Suprapubic skin (tissue), 3 donors: ENCODE results near the gene NR1I2.

Experiments used
- CTCF ChIP-seq, 2 donors: fragments of 200-600 bp in 1 of 2; fragments of 450-650 bp in 1 of 2; sonication (generic) in 1 of 2; IDR thresholded peaks; one replicate each; pipeline ENCODE4 v1.5.1; 2016 to 2019; ENCODE audit warnings: antibody characterized with exemption in 2 of 2, mild to moderate bottlenecking in 1 of 2, moderate library complexity in 1 of 2
- POLR2AphosphoS5 ChIP-seq, 3 donors: sonication (generic); formaldehyde crosslinking; IDR thresholded peaks; one replicate each; pipeline ENCODE4 v1.6.1; 2017; ENCODE audit warnings: antibody characterized with exemption in 3 of 3

DNA sequence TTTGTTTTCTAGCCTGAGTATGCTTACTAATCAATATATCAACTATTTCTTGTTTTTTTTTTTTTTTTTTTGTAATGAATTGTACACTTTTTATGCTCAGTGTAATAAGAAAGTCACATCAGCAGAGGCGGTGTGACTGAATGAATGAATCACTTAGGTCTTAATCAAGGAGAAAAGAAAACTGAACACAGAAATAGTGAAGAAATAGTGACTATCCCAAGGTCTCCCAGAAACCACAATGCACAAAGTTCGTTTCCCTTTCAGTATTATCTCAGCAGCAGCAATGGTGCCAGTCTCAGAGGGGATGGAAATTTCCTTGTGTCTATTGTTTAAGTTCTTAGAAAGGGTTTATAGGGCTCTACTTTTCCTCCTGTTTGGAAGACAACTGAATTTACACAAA lies 80.7 kb downstream of the NR1I2 start:
- TF ChIP-seq POLR2AphosphoS5 (IDR thresholded peaks at IDR 0.05) (no peak), CTCF (IDR thresholded peaks at IDR 0.05) (no peak)
